ENCODE results near the gene SLC16A7. TPM values are rescaled to one million over a fixed set of nuclear protein-coding genes. Genes with fewer than 3 reads are reported as not detected.

SLC16A7 gene
- total RNA-seq, 1 donor from 2014 or later, result 41.2 TPM

GRCh38 chr12:59665701-59666100 is 69.9 kb downstream of the SLC16A7 start:
- DNase-seq (ENCODE audit: low spot score), result peak; percentile 37

DNA sequence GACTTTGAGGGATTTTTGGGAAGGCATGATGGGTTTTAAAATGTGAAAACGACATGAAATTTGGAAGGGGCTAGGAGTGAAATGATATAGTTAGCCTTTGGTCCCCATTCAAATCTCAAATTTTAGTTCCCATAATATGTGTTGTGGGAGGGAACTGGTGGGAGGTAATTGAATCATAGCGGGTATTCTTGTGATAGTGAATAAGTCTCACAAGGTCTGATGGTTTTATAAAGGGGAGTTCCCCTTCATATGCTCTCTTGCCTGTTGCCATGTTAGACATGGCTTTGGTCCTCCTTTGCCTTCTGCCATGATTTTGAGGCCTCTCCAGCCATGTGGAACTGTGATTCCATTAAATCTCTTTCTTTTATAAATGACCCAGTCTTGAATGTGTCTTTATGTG is 72.8 kb downstream of the SLC16A7 start:
- DNase-seq (ENCODE audit: low spot score), result no peak

GRCh38 chr12:59672273-59672672 is 76.4 kb downstream of the SLC16A7 start:
- DNase-seq (ENCODE audit: low spot score), result no peak

DNA sequence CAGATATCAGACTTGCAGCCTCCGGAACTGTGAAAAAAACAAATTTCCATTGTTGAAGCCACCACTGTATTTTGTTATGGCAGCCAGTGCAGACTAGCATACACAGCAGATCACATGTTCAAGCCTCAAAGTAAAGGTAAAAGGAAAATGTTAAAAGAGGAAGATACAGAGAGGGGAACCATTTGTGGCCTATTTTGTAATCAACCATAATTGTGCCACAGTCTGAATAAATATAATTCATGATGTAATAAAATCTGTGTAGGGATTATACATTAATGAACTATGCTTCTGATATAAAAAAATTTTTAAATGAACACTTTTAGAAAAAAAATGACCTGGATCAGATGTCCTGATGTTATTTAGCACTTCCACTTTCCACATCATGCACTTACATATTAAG is 79.6 kb downstream of the SLC16A7 start:
- DNase-seq (ENCODE audit: low spot score), result no peak

DNA sequence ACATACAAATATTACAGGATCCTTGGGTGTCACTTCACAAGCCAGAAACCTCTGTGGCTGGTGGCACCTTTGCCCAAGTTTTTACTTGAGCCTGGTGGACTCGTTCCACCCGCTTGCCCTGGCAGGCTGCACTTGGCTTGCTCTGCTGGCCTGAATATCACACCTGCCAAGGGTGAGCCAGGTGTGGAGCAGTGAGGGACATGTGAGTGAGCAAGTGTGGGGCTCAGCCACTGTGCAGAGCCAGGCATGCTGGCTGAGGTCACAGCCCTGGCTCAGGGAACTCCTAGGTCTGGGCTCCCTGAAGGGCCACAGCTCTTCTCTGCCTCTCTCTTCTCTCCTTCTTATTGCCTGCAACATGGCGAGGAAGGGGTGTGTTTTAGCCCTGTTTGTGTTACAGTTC is 82.0 kb downstream of the SLC16A7 start:
- no peak for DNase-seq (ENCODE audit: low spot score)

GRCh38 chr12:59678759-59679411 is 83.1 kb downstream of the SLC16A7 start:
- no peak for DNase-seq (ENCODE audit: low spot score)

- DNase-seq (ENCODE audit: low spot score), result peak; percentile 8
These were observed 93.9 kb downstream of the SLC16A7 start for GRCh38 chr12:59689776-59690175.

DNA sequence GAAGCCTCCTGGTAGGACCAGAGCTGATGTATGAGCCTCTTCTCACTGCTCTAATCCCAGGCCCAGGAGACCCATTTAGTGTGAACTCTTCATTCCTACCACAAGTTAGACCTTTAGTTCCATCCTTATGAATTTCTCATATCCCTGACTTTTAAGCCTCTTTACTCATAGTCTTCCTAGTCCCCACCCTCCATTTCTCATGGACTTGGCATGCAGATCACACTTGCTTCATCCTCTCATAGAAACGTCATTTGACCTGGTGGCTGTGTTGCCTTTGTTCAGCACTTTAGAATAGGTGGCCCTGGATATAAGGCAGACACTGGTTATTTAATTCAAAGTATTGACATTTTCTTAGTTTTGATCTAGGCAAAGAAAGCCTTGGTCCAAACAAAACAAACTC is 99.5 kb downstream of the SLC16A7 start:
- no peak for DNase-seq (ENCODE audit: low spot score)

- peak; percentile 15 for DNase-seq (ENCODE audit: low spot score)
These were observed 102.8 kb downstream of the SLC16A7 start for GRCh38 chr12:59698600-59698999.

DNA sequence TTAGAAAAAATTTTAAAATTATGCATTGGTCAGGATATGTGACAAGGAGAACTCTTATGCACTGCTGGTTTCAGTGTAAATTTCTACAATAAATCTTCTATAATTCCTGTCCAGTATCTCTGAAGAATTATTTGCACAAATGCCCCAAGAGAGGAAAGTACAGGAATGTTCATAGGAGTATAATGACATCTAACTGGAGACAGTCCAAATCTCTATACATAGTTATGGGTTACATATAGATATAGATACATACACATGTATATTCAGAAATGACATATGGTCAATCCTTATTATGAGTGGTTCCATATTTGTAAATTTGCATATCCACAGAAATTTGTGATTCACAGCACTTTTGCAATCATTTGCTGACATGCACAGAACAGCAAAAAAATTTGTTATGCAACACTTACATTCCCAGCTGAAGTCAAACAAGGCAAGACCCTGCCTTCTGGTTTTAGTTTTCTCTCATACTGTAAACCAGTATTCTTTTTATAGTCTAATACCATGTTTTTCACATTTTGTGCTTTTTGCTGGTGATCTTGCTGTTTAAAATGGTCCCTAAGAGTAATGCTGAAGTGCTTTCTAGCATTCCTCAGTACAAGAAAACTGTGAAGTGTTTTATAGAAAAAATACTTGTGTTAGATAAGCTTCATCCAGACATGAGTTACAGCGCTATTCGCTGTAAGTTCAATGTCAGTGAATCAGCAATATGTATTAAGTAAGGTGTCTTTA is 103.8 kb downstream of the SLC16A7 start:
- DNase-seq (ENCODE audit: low spot score), result peak; percentile 71

GRCh38 chr12:59700153-59700450 is 104.3 kb downstream of the SLC16A7 start:
- DNase-seq (ENCODE audit: low spot score), result no peak

DNA sequence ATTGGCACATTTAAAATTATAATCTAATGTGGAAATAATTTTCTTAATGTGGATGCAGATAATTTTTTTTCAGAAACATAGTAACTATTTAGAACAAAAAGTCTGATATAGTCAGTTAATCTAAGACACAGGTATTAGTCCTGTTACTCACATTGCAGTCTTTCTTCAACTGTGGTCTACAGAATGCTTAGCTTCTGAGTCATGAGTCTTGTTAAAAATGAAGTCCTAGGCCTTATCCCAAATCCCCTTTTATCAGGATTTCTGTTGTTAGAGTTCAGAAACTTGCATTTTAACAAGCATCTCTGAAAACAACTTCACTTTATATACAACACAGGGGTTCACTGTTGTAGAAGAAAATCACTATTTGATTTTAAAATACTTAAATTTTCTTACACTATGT is 112.2 kb downstream of the SLC16A7 start:
- peak; percentile 59 for DNase-seq (ENCODE audit: low spot score)

GRCh38 chr12:59708484-59708883 is 112.7 kb downstream of the SLC16A7 start:
- DNase-seq (ENCODE audit: low spot score), result no peak

- no peak for DNase-seq (ENCODE audit: low spot score)
These were observed 114.3 kb downstream of the SLC16A7 start for GRCh38 chr12:59710004-59710628.

GRCh38 chr12:59710964-59711363 is 115.1 kb downstream of the SLC16A7 start:
- no peak for DNase-seq (ENCODE audit: low spot score)

- no peak for DNase-seq (ENCODE audit: low spot score)
These were observed 119.6 kb downstream of the SLC16A7 start for GRCh38 chr12:59715434-59715833.

DNA sequence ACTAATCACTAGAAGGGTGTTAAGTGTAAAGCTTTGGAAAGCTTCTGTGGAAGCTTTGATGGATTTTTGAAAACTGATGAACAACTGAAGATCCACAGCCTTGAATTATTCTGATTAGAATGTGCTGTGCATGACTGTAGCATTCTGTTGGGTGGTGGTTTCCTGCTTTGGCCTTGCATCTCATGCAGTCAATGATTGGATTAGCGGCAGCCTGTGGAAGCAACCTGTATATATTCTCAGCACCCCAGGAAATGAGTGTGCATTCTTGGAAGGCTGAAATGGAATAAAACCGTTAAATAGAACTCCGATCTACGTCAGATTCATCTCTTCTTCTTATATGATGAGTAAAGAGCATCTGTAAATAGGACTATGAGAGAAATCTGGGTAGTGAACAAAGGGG is 120.2 kb downstream of the SLC16A7 start:
- DNase-seq (ENCODE audit: low spot score), result no peak

DNA sequence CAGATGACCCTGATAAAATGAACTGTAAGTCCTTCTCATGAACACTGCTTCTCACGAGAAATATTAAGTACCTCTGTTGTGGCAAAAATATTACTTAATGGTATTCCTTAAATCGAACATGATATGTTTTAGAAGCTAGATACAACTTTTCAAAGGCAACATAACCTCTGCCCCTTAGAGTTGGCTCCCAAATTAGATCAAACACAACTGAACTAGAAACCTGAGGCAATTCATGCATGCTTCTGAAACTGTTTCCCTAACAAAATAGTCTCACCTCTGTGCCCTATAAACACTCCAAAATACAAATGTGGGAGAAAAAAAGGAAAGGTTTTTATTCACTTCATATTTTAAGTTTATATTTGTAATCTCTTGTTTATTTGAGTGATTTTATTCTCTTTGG is 121.6 kb downstream of the SLC16A7 start:
- DNase-seq (ENCODE audit: low spot score), result no peak

GRCh38 chr12:59719701-59720100 is 123.9 kb downstream of the SLC16A7 start:
- DNase-seq (ENCODE audit: low spot score), result no peak

GRCh38 chr12:59723520-59723919 is 127.7 kb downstream of the SLC16A7 start:
- DNase-seq (ENCODE audit: low spot score), result peak; percentile 4

- DNase-seq (ENCODE audit: low spot score), result no peak
These were observed 128.3 kb downstream of the SLC16A7 start for GRCh38 chr12:59724011-59724695.

- DNase-seq (ENCODE audit: low spot score), result no peak
These were observed 137.4 kb downstream of the SLC16A7 start for GRCh38 chr12:59733200-59733599.

DNA sequence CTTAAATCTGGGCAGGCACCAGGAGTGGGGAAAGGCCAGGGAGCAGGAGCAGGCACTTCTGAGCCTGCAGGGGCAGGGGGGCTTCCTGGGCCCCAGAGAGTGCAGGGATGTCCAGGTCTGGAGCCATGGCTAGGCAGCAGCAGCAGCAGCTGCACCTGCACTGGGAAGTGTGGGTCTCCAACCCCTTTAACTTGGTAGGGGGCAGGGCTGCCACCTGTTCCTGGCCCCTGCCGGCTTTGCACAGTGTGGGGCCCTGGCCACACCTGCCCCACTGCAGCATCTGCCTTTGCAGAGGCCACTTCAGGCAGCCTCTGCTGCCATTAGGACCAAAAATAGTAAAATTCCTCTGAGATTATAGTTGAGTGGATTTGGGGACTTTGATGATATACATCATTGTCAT is 138.5 kb downstream of the SLC16A7 start:
- no peak for DNase-seq (ENCODE audit: low spot score)
